Pancreas (tissue), 10 donors: ENCODE data around the gene KDM6A. TPM values are rescaled to one million over a fixed set of nuclear protein-coding genes. Genes with fewer than 3 reads are reported as not detected.
"Not testable (repeated sequence)": the region's sequence is repeated elsewhere in the genome, so short reads cannot be mapped to it uniquely, and the experiment has no call there.

Experiments
- ATAC-seq, 4 donors: fragments of 200-7000 bp; cut with Tn5 transposase; one replicate each; pipeline versions ENCODE4 v1.8.0 to v1.9.1; 2020; ENCODE audit warnings: mild to moderate bottlenecking in 4 of 4, moderate library complexity in 4 of 4
- DNase-seq, 6 donors: peaks; one replicate each; pipeline ENCODE4 v3.0.0-alpha.2; 2020
- FAIRE-seq: peaks from 2 replicates; lab custom pipeline; 2012; peaks lifted over from hg19 to GRCh38; lab: Jason Lieb, UNC
- H3K27ac ChIP-seq, 4 donors: fragments of 200-600 bp; sonication (generic); 1 replicate in 3 of 4; 2 replicates in 1 of 4; pipeline versions ENCODE4 v1.5.0 to v1.8.0; 2020
- H3K27me3 ChIP-seq, 4 donors: fragments of 200-600 bp; one replicate each; pipeline ENCODE4 v1.8.0; 2021
- H3K36me3 ChIP-seq, 3 donors: fragments of 200-600 bp; sonication (generic) in 1 of 3; one replicate each; pipeline versions ENCODE4 v1.5.0 to v1.8.0; 2020 to 2021
- H3K4me1 ChIP-seq, 3 donors: fragments of 200-600 bp; one replicate each; pipeline ENCODE4 v1.8.0; 2021
- H3K4me3 ChIP-seq, 4 donors: fragments of 200-600 bp; sonication (generic) in 2 of 4; one replicate each; pipeline versions ENCODE4 v1.5.0 to v1.8.0; 2020 to 2021
- H3K9me3 ChIP-seq, 4 donors: fragments of 200-600 bp; one replicate each; pipeline ENCODE4 v1.8.0; 2021
- CTCF ChIP-seq, 4 donors: fragments of 200-600 bp; sonication (generic) in 3 of 4; IDR thresholded peaks; one replicate each; pipeline versions ENCODE4 v1.5.0 to v1.8.0; 2021; ENCODE audit warnings: antibody characterized with exemption in 4 of 4
- WGBS, 2 donors: extraction: QIAGEN DNeasy Blood & Tissue Kit; methylation state at CpG; one replicate each; pipeline ENCODE4 v1.1.7; 2013; 5-methylcytosine and 5-hydroxymethylcytosine counted together
- intact Hi-C, 3 donors: fragments of 100-400 bp; cut with DNase I; formaldehyde crosslinking; loops; one replicate each; pipeline versions ENCODE4 v1.11.1 to v1.14.2; 2022
- polyA plus RNA-seq, 2 donors: library from polyadenylated mRNA; stranded (reverse); fragments of 200-250 nt; gene quantifications; one replicate each; pipeline ENCODE4 v1.2.3, GENCODE V29; 2013
- total RNA-seq, 6 donors: library from RNA; stranded (reverse); fragmentation: NEBNext Ultra II Directional in 4 of 6; extraction: Animal tissue kit (Norgen Biotek cat#: 25700) in 4 of 6; gene quantifications; one replicate each; pipeline versions ENCODE4 v1.2.1 to v1.2.4, GENCODE V29; 2021 to 2023
- donor health status: healthy with polysubstance abuse.
- donor health status: DM: no; HTN: no; CAD: no; lungs with moderate emphysema.
- donor health status: DM: no; HTN: no; CAD: no.
- donor health status: control.
- donor health status: control.
- donor health status: Bipolar disorder and iron deficiency.
- donor health status: DM: yes; HTN: yes; CAD: no.
- donor health status: DM: no; HTN: no; CAD: no.
- donor health status: DM: no; HTN: no; CAD: no.
- donor health status: DM: yes; HTN: yes; CAD: no.

Gene KDM6A
- total and polyA plus RNA-seq, 8 donors, result 5.5 to 27.5 (median 16.3) TPM

GRCh38 chrX:44948406-44948805 is 75.4 kb downstream of the KDM6A start:
- FAIRE-seq, result no peak
- no peaks in the 10 kb centered on the region for H3K36me3 ChIP-seq
- H3K27ac ChIP-seq, result no peak overlapping the region
- no peaks in the 10 kb centered on the region for H3K27me3 ChIP-seq
- no peak overlapping the region for H3K4me3 ChIP-seq
- peaks cover 0 to 4% (median 0%) of the 10 kb centered on the region in 3 donors for H3K4me1 ChIP-seq
- DNase-seq, result no peak
- no peak for ATAC-seq
- H3K9me3 ChIP-seq, result no peaks in the 10 kb centered on the region
- intact Hi-C loops, result no loop called here
- WGBS, 2 donors, result 82 to 93% methylated on average over 2 of the region's 2 CpGs
- TF ChIP-seq CTCF (IDR thresholded peaks at IDR 0.05), result no peak

GRCh38 chrX:44949125-44949524 is 76.1 kb downstream of the KDM6A start:
- intact Hi-C loops, result no loop called here
- Histone ChIP-seq H3K27me3 (no peaks in the 10 kb centered on the region), H3K36me3 (no peaks in the 10 kb centered on the region), H3K4me3 (no peak overlapping the region), H3K27ac (no peak overlapping the region), H3K4me1 (peaks cover 0 to 4% (median 0%) of the 10 kb centered on the region in 3 donors), H3K9me3 (no peaks in the 10 kb centered on the region)
- FAIRE-seq, result no peak
- TF ChIP-seq CTCF (IDR thresholded peaks at IDR 0.05), result no peak
- 80 to 92% methylated on average over 8 of the region's 8 CpGs for WGBS, 2 donors
- DNase-seq, result no peak
- no peak for ATAC-seq

- H3K27ac ChIP-seq, intact Hi-C loops: not testable (repeated sequence)
Observed at GRCh38 chrX:44950471-44951366, 77.7 kb downstream of the KDM6A start.

GRCh38 chrX:44951572-44952067 is 78.6 kb downstream of the KDM6A start:
- H3K27ac ChIP-seq, result no peak overlapping the region
- H3K4me3 ChIP-seq, result no peak overlapping the region
- H3K9me3 ChIP-seq, result no peaks in the 10 kb centered on the region
- WGBS, 2 donors, result 56 to 70% methylated on average over 2 of the region's 2 CpGs
- ATAC-seq (no peak), FAIRE-seq (no peak), DNase-seq (no peak)
- TF ChIP-seq CTCF (IDR thresholded peaks at IDR 0.05), result no peak
- H3K27me3 ChIP-seq, result no peaks in the 10 kb centered on the region
- H3K36me3 ChIP-seq, result no peaks in the 10 kb centered on the region
- peaks cover 0 to 4% (median 0%) of the 10 kb centered on the region in 3 donors for H3K4me1 ChIP-seq
- intact Hi-C loops, result no loop called here

More at GRCh38 chrX:44950471-44951366, 77.7 kb downstream of the KDM6A start:
- FAIRE-seq, DNase-seq, H3K4me1 ChIP-seq, H3K4me3 ChIP-seq, H3K36me3 ChIP-seq, H3K9me3 ChIP-seq, H3K27me3 ChIP-seq: not testable (repeated sequence)
- ATAC-seq, result peak in 1 of 4 donors; percentile 38
- 31 to 43% methylated on average over 9 of the region's 9 CpGs for WGBS, 2 donors

- Histone ChIP-seq H3K4me3 (no peak overlapping the region), H3K4me1 (peaks cover 0 to 4% (median 0%) of the 10 kb centered on the region in 3 donors), H3K36me3 (no peaks in the 10 kb centered on the region), H3K27me3 (no peaks in the 10 kb centered on the region), H3K27ac (no peak overlapping the region), H3K9me3 (no peaks in the 10 kb centered on the region)
- ATAC-seq, result no peak
- intact Hi-C loops, result no loop called here
- 93 to 97% methylated on average over 19 of the region's 19 CpGs for WGBS, 2 donors
- no peak for DNase-seq
- no peak for FAIRE-seq
- no peak for TF ChIP-seq CTCF (IDR thresholded peaks at IDR 0.05)
Observed at GRCh38 chrX:44952329-44953027, 79.5 kb downstream of the KDM6A start.
